Neural cell (in vitro differentiated cells): Measurements from ENCODE around the gene SLFN11.

ENCODE experiments used
- RAD21 ChIP-seq: fragments of 450-650 bp; conservative IDR thresholded peaks from 2 replicates; pipeline ENCODE4 v1.6.1; 2014; ENCODE audit warnings: antibody characterized with exemption, mild to moderate bottlenecking, moderate library complexity
- TF ChIP-seq, protein P1 (sequence below): fragments of 450-650 bp; IDR thresholded peaks from 2 replicates; pipeline ENCODE4 v1.5.1; 2014; ENCODE audit warnings: antibody characterized with exemption, mild to moderate bottlenecking, moderate library complexity; ENCODE audit not compliant: poor library complexity, severe bottlenecking

DNA sequence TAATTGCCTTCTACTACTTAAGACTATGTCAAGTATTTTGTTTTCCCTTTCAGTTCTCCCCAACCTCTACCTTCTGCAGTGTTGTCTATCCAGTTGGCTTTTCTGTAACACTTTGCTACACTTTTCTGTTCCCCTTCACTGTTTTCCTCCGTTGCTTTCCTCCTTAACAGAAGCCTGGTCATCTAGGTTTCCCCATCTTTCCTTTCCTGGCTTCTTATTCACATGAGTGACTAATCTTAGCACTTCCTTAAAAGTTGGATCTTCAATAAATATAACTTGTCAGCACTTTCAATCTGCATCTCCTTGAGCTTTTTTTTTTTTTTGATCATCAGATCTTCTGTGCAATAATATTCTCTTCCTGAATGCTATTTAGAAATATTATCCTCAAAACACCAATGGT lies 2.8 kb upstream of the SLFN11 start:
- TF ChIP-seq, protein P1, sequence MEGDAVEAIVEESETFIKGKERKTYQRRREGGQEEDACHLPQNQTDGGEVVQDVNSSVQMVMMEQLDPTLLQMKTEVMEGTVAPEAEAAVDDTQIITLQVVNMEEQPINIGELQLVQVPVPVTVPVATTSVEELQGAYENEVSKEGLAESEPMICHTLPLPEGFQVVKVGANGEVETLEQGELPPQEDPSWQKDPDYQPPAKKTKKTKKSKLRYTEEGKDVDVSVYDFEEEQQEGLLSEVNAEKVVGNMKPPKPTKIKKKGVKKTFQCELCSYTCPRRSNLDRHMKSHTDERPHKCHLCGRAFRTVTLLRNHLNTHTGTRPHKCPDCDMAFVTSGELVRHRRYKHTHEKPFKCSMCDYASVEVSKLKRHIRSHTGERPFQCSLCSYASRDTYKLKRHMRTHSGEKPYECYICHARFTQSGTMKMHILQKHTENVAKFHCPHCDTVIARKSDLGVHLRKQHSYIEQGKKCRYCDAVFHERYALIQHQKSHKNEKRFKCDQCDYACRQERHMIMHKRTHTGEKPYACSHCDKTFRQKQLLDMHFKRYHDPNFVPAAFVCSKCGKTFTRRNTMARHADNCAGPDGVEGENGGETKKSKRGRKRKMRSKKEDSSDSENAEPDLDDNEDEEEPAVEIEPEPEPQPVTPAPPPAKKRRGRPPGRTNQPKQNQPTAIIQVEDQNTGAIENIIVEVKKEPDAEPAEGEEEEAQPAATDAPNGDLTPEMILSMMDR: no peak
- no peak for TF ChIP-seq RAD21
